Activated naive CD8-positive, alpha-beta T cell treated with anti-CD3 and anti-CD28 coated beads for 36 hours (primary cell): ENCODE measurements around the gene BICD1. TPM values are rescaled to one million over a fixed set of nuclear protein-coding genes. Genes with fewer than 3 reads are reported as not detected.

Experiments
- DNase-seq: peaks from one replicate; pipeline ENCODE4 v3.0.0; 2021
- H3K27ac Mint-ChIP-seq: one replicate; pipeline ENCODE4 v1.8.0; 2022; ENCODE audit warnings: mild to moderate bottlenecking, moderate library complexity, mixed read lengths
- H3K27me3 Mint-ChIP-seq: one replicate; pipeline ENCODE4 v1.8.0; 2022; ENCODE audit warnings: mild to moderate bottlenecking, mixed read lengths
- H3K36me3 Mint-ChIP-seq: one replicate; pipeline ENCODE4 v1.8.0; 2021; ENCODE audit warnings: mild to moderate bottlenecking, mixed read lengths
- H3K4me1 Mint-ChIP-seq: one replicate; pipeline ENCODE4 v1.8.0; 2021; ENCODE audit warnings: mixed read lengths
- H3K4me3 Mint-ChIP-seq: one replicate; pipeline ENCODE4 v1.8.0; 2022; ENCODE audit warnings: mild to moderate bottlenecking, moderate library complexity, mixed read lengths
- H3K9me3 Mint-ChIP-seq: one replicate; pipeline ENCODE4 v1.8.0; 2022; ENCODE audit warnings: mixed read lengths
- total RNA-seq, 2 experiments: library from RNA; stranded (reverse); gene quantifications; one replicate each; pipeline ENCODE4 v1.2.3, GENCODE V29; 2021

BICD1 gene
- total RNA-seq, 2 experiments from 2014 or later: 21.7 to 21.9 TPM

DNA sequence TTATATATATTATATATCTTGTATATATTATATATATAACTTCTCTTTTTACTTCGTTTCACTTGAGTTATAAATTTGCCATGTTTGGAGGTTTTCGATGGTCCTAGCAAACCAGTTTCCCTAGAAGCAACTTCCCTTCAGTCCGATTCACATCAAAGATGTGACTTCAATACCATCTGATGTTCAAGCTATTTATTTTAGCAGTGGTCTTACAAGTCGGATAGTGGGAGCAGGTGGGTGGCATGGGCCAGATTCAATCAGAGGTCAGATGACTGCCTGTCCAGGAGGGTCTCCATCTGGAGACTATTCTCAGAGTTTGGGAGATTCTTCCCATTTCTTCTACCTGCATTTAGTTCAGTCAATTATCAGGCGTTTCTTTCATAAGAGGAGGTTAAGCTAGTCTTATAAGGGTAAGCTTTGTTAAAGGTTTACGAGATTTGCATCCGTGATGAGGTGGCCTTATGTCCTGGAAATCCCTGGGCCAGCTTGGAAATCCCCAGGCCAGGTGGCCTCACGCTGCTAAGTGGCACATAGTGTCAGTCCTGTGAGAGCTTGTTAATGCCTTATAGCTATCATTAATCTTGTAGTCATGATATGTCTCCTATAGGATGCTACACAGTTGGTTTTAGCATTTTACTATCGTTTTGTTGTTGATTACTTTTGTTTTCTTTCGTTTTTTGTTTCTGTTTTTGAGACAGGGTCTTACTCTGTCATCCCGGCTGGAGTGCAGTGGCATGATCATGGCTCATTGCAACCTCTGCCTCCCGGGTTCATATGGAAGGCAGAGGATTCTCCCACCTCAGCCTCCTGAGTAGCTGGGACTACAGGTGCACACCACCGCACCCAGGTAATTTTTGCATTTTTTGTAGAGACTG lies 145.8 kb downstream of the BICD1 start:
- Mint-ChIP-seq H3K4me1 (peaks cover under 1% of the 10 kb centered on the region), H3K27ac (no peak overlapping the region), H3K36me3 (peaks cover 8% of the 10 kb centered on the region), H3K4me3 (no peak overlapping the region), H3K27me3 (no peaks in the 10 kb centered on the region), H3K9me3 (peaks cover 2% of the 10 kb centered on the region)
- no peak for DNase-seq

DNA sequence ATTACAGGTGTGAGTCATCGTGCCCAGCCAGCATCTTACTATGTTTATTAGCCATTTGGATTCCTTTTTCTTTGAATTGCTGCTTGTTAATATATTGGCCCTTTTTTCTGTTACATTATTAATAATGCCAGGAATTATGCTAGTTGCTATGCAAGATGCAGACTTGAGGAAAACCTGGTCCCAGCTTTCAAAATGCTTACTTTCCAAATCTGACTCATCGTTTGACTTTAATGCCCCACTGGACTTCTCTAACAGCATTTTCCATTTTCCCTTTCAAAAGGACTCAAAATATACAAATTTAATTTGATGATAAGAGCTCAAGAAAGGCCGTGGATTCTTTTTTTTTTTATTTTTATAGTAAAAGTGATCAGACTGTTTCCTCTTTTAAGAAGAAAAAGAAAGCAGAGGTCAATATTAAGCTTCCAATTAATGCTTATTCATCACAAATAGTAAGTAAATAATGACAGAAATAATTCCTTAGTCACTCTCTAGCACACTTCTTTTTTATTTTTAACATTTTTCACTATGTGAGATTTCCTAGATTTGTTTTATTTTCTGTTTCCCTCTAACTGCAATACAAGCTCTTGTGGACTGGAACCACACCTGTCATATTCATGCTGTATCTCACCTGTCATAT lies 146.6 kb downstream of the BICD1 start:
- DNase-seq: no peak
- Mint-ChIP-seq H3K36me3 (peaks cover 9% of the 10 kb centered on the region), H3K27ac (no peak overlapping the region), H3K9me3 (peaks cover 4% of the 10 kb centered on the region), H3K27me3 (no peaks in the 10 kb centered on the region), H3K4me1 (peaks cover 5% of the 10 kb centered on the region), H3K4me3 (no peak overlapping the region)

DNA sequence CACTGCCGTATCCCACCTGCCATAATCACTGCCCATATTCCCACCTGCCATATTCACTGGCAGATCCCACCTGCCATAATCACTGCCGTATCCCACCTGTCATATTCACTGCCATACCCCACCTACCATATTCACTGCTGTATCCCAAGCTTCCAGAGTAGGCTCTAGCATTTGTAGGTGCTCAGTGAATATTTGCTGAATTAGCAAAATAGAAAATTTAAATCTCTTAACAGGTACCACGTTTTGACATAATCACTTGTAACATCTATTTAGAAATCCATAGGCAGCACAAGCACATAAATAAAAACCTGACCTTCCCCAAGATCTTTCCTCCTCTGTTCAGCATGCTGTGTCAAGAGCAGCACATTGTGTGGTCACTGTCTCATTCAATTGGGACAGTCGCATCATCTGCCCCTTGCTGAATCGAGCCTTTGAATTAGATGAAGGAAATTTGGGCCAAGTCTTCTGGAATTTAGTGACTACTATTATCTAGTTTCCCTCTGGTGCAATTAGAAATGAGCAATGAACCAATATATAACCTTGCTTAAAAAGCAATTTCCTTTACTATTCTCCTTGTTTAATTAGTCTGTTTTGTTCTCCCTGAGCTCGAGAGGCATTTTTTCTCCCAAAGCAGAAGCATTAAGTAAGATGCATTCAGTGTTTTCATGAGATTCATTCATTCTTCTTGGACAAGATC lies 147.8 kb downstream of the BICD1 start:
- H3K4me3 Mint-ChIP-seq: no peak overlapping the region
- H3K27ac Mint-ChIP-seq: no peak overlapping the region
- H3K36me3 Mint-ChIP-seq: peaks cover 10% of the 10 kb centered on the region
- peaks cover 10% of the 10 kb centered on the region for H3K4me1 Mint-ChIP-seq
- no peak for DNase-seq
- H3K9me3 Mint-ChIP-seq: peaks cover 6% of the 10 kb centered on the region
- no peaks in the 10 kb centered on the region for H3K27me3 Mint-ChIP-seq

DNA sequence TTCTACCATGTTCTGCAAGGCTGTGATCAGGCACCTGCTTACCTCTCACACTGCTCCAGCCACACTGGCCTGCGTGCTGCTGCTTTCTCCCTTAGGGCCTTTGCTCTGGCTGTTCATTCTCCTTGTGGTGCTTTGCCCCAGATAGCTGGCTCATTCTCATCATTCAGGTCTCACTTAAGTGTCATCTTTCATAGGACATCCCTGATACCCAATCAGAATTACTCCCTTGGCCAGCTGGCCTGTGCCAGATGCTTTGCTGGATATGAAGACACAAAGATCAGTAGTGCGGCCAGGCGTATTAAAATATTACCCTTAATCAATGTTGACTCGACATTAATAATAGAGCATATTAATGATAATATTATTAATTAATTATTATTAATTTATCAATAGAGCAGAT lies 148.9 kb downstream of the BICD1 start:
- peaks cover 10% of the 10 kb centered on the region for H3K4me1 Mint-ChIP-seq
- peaks cover 6% of the 10 kb centered on the region for H3K9me3 Mint-ChIP-seq

DNA sequence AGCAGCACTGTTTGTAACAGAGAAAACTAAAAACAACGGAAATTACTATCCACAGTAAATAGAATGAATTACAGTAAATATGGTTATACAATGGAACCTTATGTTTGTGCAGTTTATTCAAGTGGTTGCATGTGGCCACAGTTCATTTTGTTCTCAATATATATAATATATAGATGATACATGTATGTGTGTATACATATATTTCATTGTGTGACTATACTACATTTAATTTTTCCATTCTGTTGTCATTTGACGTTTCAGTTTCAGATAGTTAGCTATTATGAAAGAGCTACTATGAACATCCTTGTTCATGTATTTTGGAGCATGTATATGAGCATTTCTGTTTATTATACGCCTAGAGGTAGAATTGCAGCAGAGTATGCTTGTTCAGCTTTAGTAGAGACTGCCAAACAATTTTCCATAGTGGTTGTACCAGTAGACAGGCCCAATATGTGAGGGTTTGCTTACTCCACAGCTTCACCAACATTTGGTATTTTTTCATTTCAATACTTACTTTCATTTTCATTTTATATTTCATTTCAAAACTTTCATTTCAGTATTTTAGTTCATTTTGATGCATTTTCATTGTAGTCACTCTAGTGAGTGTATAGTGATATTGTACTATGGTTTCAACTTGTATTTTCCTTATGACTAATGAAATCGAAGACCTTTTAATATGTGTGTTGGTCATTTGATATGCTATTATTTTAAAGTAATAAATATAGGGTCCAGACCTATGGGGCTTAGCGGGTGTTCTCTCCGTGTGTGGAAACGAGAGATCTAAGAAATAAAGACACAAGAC lies 151.2 kb downstream of the BICD1 start:
- no peak overlapping the region for H3K4me3 Mint-ChIP-seq
- peaks cover 17% of the 10 kb centered on the region for H3K4me1 Mint-ChIP-seq
- peaks cover 6% of the 10 kb centered on the region for H3K9me3 Mint-ChIP-seq
- H3K36me3 Mint-ChIP-seq: peaks cover 14% of the 10 kb centered on the region
- no peak for DNase-seq
- H3K27me3 Mint-ChIP-seq: no peaks in the 10 kb centered on the region
- H3K27ac Mint-ChIP-seq: peak overlapping the region; percentile 60

More for the DNA sequence above, 148.9 kb downstream of the BICD1 start:
- no peaks in the 10 kb centered on the region for H3K27me3 Mint-ChIP-seq
- H3K4me3 Mint-ChIP-seq: no peak overlapping the region
- no peak for DNase-seq
- peaks cover 14% of the 10 kb centered on the region for H3K36me3 Mint-ChIP-seq
- no peak overlapping the region for H3K27ac Mint-ChIP-seq

DNA sequence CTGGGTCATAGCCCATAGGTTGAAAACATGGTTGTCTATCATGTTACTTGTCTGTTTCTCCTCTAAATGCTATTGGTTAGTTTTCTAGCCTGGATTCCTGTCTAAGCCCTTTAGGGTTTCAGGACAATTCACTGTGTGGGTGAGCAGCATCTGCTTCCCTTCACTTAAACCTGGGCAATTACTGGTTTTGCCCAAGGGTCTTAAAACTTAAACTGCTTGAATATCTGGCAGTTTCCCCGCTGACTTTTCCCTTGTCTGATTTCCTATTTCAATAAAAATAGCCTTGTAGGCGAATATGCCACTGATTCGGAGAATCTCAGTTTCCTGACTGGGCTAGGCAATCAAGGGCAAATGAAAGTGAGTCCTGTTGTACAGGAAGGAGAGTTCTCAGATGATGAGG lies 154.0 kb downstream of the BICD1 start:
- no peak overlapping the region for H3K27ac Mint-ChIP-seq
- H3K36me3 Mint-ChIP-seq: peaks cover 15% of the 10 kb centered on the region
- DNase-seq: no peak
- no peaks in the 10 kb centered on the region for H3K27me3 Mint-ChIP-seq
- peaks cover 6% of the 10 kb centered on the region for H3K9me3 Mint-ChIP-seq
- H3K4me1 Mint-ChIP-seq: peaks cover 20% of the 10 kb centered on the region
- no peak overlapping the region for H3K4me3 Mint-ChIP-seq

DNA sequence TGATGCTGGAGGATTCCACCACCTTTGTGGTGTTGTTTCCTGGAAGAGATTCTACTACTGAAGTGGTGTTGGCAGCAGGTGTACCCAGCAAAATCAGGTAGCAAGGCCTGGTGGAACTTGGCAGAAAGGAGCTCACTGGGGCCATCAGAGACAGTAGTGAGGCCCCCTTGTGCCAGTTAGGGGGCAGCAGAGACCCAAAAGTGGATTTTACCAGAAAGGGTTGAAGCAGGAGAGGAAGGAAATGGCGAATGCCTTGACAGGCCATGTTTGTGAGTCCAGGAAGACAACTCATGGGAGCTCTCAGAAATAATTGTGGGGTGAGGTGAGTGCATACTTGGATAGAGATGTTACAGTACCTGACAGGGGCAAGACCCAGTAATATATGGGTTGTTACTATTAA lies 155.0 kb downstream of the BICD1 start:
- H3K9me3 Mint-ChIP-seq: peaks cover 6% of the 10 kb centered on the region
- peaks cover 23% of the 10 kb centered on the region for H3K4me1 Mint-ChIP-seq
- H3K4me3 Mint-ChIP-seq: no peak overlapping the region
- no peaks in the 10 kb centered on the region for H3K27me3 Mint-ChIP-seq
- DNase-seq: peak; percentile 14
- peaks cover 16% of the 10 kb centered on the region for H3K36me3 Mint-ChIP-seq
- H3K27ac Mint-ChIP-seq: no peak overlapping the region

DNA sequence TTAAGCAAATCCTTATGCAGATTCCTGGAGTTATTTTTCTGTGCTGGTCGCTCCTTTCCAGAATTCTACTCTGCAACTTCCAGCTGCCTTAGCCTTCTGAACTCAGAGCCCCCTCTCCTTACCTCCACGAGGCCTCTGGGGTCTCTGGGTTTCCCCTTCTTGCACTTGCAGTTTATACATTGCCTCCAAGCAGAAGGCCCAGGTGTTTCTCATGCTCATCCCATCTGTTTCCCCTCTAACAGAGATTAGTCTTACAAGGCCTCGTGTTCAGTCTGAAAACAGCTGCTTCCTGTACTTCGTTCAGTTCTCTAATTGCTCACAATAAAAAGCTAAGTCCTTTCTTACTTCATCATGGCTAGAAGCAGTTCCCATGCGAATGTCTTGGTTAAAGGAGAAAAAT lies 158.3 kb downstream of the BICD1 start:
- H3K4me3 Mint-ChIP-seq: no peak overlapping the region
- peaks cover 13% of the 10 kb centered on the region for H3K4me1 Mint-ChIP-seq
- H3K9me3 Mint-ChIP-seq: no peaks in the 10 kb centered on the region
- no peaks in the 10 kb centered on the region for H3K27me3 Mint-ChIP-seq
- no peak overlapping the region for H3K27ac Mint-ChIP-seq
- no peak for DNase-seq
- H3K36me3 Mint-ChIP-seq: peaks cover 7% of the 10 kb centered on the region

DNA sequence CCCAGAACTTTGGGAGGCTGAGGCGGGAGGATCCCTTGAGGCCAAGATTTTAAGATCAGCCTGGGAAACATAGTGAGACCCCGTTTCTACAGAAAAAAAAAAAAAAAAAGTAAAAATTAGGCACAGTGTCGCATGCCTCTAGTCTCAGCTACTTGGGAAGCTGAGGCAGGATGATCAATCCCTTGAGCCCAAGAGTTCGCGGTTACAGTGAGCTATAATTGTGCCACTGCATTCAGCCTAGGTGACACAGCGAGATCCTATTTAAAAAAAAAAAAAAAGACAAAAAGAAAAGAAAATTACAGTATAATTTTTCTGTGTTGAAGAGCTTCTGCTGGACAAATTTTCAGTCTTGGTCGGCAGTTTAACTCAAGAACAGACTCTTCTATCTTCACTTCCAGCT lies 158.8 kb downstream of the BICD1 start:
- Mint-ChIP-seq H3K4me3 (no peak overlapping the region), H3K4me1 (peaks cover 13% of the 10 kb centered on the region), H3K9me3 (no peaks in the 10 kb centered on the region), H3K36me3 (peaks cover 4% of the 10 kb centered on the region), H3K27ac (no peak overlapping the region), H3K27me3 (no peaks in the 10 kb centered on the region)
- DNase-seq: no peak

DNA sequence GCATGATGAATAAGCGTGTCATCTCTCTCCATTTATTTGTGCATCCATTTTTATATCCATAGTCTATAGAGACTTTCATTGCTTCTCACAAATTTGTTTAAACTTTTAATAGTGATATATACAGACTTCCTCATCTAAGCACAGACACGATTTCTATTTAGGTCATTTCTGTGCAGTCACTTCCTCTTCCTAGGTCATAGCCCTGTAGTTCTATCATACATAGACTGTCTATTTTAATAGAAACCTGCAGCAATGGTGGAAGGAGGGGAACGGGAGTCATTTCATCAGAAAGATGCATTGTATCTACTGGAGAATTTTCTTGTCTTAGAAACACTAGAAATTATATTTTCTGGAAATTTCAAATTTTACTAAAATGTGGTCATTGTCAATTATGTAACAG lies 159.3 kb downstream of the BICD1 start:
- Mint-ChIP-seq H3K36me3 (peaks cover 4% of the 10 kb centered on the region), H3K4me3 (no peak overlapping the region), H3K27me3 (no peaks in the 10 kb centered on the region), H3K27ac (peak overlapping the region; percentile 19), H3K9me3 (no peaks in the 10 kb centered on the region), H3K4me1 (peaks cover 13% of the 10 kb centered on the region)
- no peak for DNase-seq

DNA sequence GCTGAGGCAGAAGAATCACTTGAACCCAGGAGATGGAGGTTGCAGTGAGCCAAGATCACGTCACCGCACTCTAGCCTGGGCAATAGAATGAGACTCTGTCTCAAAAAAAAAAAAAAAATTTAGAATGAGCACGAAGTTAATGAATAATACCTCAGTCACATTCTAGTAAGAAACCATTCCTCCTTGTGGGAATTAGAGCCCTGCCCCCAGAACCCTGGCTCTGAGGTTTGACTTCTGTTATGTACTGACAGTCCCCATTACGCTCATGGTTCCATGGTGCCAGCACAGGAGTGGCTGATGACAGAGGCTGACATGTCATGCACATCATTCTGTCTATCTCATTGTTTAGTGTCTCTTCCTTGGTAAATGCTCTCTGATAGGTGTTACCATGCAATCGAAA lies 160.1 kb downstream of the BICD1 start:
- no peaks in the 10 kb centered on the region for H3K27me3 Mint-ChIP-seq
- peaks cover 14% of the 10 kb centered on the region for H3K4me1 Mint-ChIP-seq
- no peak overlapping the region for H3K4me3 Mint-ChIP-seq
- H3K36me3 Mint-ChIP-seq: peaks cover 4% of the 10 kb centered on the region
- H3K27ac Mint-ChIP-seq: no peak overlapping the region
- DNase-seq: no peak
- no peaks in the 10 kb centered on the region for H3K9me3 Mint-ChIP-seq

DNA sequence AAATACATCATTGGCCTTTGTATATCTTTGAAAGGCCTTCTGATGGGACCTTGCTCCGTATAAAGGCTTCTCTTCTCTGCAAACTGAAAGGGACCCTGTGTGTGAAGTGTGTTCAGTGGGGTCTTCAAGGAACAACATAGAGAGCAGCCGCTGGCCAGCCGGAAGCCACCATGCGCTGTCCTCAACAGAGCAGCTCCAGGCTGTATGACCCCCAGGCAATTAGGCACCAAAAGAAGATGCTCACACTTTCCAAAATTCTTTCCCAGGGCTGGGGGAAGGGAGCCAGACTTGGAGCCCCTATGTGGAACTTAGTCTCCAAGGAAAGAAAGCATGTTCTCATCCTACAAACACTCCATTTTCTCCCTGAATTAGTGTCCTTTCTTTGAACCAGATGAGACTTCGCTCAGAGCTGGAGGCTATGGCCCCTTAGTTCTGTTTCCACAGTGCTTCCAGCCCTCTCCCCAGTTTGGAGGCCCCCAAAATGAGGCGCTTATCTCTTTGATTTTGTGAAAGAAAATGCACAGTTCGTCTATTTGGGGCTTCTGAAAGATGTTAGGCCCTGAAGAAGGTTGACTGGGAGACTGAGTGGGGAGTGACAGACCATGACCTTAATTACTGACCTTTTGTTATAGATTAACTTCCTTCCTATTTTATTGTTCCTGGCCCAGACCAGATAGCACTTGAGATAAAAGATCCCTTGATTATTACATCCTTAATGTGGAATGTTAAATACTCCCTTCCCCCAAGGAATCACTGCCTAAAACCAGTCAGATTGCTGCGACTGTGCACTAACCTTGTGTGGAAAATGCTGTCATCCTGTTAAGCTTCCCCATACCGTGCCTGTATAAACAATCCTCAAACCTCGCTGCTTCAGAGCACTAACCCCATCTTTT lies 164.4 kb downstream of the BICD1 start:
- Mint-ChIP-seq H3K27me3 (no peaks in the 10 kb centered on the region), H3K9me3 (no peaks in the 10 kb centered on the region), H3K36me3 (no peaks in the 10 kb centered on the region), H3K4me3 (no peak overlapping the region), H3K4me1 (peaks cover 28% of the 10 kb centered on the region), H3K27ac (no peak overlapping the region)
- no peak for DNase-seq

DNA sequence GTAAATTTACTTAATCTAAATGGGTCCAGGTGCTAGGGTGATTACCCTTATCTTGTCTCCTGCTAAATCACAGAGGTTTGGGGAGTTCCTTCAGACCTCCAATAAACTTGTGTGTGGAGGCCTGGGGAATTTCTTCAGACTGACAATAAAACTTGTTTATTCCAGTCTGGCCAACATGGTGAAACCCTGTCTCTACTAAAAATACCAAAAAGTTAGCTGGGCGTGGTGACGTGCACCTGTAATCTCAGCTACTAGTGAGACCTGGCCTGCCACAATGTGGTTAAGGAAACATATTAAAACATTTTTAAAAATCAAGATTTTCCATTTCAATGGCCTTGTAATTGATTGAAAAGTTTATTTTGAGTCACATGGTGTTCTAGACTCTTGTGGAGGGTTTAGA lies 165.8 kb downstream of the BICD1 start:
- peak overlapping the region; percentile 65 for H3K4me3 Mint-ChIP-seq
- H3K27ac Mint-ChIP-seq: peak overlapping the region; percentile 94
- H3K27me3 Mint-ChIP-seq: no peaks in the 10 kb centered on the region
- DNase-seq: no peak
- no peaks in the 10 kb centered on the region for H3K36me3 Mint-ChIP-seq
- no peaks in the 10 kb centered on the region for H3K9me3 Mint-ChIP-seq
- peaks cover 28% of the 10 kb centered on the region for H3K4me1 Mint-ChIP-seq

DNA sequence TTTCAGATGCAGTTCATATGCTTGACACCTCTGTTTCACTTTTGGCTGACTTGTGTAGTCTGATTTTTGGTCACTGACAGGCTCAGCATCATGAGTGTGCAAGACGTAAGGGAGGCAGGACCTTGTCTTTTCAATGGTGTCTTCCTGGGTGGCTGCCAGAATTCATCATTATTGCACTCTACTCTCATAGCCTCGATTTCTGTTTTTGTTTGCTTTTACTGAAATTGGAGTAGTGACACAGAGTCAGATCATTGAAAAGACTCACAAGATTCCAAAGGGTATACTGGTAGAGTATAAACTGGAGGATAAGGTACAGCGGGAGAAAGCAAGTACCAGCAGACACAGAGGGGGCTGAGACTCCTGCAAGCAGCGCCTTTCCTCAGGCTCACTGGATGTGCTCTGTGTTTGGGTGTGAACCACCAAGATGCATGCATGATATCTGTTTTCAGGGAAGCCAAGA lies 166.4 kb downstream of the BICD1 start:
- DNase-seq: no peak
- Mint-ChIP-seq H3K36me3 (no peaks in the 10 kb centered on the region), H3K9me3 (no peaks in the 10 kb centered on the region), H3K27ac (peak overlapping the region; percentile 94), H3K27me3 (no peaks in the 10 kb centered on the region), H3K4me3 (peak overlapping the region; percentile 65), H3K4me1 (peaks cover 28% of the 10 kb centered on the region)
